ENCODE measurements around the gene ASB6.
A peak's percentile ranks its signal among the peaks of the same experiment; 100 is the strongest.
"Not testable (repeated sequence)": the region's sequence is repeated elsewhere in the genome, so short reads cannot be mapped to it uniquely, and the experiment has no call there.

Gene ASB6

DNA sequence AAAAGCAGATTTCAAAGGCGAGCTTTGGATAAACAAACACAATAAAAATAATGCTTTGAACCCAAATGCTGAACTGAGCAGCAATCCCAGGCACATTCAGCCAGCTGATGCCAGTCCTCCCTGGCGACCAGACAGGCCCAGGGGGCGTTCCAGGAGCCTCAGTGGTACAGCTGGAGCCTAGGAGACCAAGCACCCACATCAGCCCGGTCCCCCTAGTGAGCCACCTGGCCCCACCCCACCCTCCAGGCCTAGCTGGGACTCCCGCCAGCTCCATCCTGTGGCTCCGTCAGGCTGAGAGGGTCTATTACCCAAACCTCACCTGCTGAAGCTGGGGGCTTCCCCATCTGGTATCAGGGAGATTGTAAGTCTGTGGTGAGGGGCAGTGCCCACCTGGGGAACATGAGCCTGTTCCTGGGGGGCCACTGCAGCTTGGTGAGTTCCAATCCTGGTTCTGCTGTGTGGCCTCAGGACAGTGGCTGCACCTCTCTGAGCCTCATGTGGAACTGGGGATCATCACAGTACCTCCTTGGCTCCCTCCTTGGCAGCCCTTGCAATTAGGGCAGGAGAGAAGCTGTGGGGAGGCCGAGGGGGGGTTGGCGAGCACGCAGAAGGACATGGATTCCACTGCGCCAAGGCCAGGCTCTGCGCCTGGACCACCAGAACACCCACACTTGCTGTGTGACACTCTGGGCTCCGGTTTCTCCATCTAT, 37.7 kb downstream of the ASB6 start:
- DNase-seq: no peak

DNA sequence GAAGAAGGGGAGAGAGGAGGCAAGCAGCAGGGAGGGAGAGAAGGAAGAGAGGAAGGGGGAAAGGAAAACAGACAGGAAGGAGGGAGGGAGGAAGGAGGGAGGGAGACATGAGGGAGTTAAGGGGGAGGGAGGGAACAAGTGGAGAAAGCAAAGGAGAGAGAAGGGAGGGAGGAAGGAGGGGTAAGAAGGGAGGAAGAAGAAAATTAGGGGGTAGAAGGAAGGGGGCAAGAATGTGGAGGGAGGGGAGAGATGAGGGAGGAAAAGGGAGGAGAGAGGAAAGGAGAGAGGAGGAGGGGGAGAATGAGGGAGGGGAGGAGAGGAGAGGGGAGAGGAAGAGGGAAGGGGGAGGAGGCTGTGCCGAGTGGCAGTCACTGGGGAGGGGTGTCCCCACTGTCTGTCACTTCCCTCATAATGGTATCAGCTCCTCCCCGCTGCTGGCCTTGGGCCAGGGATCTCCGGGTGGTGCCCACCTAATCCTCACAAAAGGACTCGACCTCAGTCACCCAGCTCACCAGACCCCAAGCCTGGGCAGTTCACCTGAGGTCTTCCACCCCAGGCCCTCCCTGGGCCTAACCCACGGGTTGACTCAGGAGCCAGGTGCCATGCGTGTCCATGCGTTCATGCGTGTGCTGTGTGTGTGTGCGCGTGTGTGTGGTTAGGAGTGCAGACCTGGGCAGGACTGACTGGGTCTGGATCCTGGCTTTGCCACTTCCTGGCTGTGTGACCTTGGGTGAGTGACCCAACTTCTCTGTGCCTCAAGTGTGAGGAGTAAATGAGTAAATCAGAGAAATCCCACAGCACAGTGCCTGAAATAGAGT, 39.1 kb downstream of the ASB6 start:
- DNase-seq: no peak

DNA sequence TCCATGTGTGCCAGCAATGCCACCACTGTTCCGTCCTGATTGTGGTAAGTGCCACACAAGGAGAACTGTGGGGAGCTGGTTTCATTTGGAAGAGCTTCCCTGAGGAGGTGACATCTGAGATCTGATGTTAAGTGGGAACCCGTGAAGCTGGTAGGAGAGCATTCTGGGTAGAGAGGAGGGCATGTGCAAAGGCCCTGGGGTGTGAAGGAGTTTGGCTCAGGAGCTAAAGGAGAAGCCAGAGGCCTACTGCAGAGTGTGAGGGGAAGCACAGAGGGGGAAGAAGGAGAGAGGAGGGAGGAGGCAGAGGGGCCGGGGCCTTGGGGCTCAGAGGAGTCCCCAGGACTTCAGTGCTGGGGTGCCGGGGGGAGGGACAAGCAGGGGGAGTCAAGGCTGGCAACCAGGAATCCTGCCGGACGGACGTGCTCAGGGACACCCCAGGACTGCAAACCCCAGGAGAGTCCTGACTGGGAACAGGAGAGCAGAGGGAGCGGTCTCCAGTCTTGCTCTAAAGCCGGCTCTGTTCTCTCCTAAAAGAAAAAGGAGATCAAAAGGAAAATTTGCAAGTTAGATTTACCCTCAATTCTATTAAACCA, 40.8 kb downstream of the ASB6 start:
- DNase-seq: no peak

DNA sequence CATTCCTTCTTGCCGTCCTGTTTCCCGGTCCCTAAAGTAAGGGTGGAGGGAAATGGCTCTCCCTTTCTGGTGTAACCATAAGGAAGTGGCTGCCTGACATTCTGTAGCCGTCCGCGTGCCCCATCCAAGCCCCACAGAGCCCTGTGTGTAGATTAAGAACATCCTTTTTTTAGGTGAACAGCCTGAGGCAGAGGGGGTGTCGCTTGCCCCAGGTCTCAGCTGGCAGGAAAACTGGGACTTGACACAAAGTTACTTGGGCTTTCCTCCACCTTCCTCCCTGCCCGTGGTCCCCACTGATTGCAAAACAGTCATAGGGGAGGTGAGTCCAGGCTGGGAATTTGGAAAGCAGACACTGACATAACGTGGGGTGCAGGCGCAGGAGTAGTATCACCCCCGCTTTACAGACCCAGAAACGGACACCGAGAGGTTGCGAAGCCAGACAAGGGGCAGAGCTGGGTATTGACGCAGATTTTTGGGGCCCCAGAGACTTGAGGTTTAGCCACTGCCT, 43.8 kb downstream of the ASB6 start:
- DNase-seq: no peak

DNA sequence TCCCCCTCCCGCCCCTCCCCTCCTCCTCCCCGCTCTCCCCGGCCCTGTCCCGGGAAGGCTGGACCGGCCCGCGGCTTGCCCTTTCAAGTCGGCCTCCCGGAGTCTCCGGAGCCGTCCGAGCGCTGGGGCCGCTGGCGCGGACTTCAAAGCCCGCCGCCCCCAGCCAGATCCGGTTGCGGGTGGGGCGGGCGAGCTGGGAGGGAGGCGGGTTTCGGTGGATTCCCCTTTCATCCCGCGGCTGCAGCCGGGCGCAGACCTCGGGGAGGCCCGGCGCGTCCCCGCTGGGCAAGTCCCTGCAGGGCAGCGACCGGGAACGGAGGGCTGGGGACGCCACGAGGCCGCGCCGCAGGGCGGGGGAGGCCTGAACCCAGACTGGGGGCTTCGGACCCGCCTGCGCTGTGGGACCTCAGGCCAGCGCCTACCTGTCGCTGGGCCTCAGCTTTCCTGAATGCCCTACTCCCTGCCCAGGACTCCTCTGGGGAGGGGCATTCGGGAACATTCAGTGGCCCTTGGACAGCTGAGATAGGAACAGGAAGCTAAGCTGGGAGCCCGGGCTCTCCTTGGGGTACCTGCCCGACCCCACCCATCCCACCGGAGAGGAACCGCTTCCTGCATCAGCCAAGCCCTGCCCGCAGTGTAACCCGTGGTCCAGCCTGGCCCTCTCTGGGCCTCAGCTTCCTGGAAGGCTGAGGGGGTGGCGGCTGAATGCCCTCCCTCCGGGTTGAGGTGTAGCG, 44.4 kb downstream of the ASB6 start:
- peak; percentile 66 for DNase-seq

DNA sequence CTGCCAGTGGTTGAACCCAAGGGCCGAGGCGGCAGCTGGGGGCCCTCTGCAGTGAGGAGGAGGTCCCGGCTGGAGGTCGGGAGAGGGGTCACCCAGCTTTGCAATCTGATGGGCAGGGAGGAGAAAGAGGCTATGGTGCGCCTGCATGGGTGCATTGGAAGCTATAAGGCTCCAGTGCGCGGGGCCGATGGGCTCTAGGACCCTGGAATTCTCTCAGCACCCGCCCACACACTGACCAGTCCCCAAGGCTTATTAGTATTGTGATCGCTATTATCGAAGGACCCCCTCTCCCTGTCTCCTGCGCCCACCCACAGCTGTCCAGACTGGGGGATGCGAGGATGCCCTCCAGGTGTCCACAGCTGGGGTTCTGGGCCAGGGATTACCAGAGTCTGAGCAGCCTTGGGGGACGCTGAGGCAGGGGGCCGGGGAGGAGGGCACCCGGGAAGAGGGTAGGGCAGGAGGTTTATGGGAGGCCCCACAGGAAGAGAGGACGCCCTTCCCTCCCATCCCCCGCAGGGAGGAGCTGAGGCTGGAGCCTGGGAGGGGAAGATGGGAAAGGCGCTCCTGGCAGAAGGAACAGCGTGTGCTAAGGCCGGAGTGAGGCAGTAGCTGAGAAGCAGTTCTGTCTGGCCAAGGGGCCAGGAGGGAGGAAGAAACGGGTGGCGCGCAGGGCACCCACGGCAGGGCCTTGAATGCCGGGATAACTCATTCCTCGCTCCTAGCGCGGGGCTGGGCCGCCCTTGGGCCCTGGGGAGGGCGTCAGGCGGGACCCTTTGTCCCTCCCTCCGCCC, 45.2 kb downstream of the ASB6 start:
- DNase-seq: no peak

DNA sequence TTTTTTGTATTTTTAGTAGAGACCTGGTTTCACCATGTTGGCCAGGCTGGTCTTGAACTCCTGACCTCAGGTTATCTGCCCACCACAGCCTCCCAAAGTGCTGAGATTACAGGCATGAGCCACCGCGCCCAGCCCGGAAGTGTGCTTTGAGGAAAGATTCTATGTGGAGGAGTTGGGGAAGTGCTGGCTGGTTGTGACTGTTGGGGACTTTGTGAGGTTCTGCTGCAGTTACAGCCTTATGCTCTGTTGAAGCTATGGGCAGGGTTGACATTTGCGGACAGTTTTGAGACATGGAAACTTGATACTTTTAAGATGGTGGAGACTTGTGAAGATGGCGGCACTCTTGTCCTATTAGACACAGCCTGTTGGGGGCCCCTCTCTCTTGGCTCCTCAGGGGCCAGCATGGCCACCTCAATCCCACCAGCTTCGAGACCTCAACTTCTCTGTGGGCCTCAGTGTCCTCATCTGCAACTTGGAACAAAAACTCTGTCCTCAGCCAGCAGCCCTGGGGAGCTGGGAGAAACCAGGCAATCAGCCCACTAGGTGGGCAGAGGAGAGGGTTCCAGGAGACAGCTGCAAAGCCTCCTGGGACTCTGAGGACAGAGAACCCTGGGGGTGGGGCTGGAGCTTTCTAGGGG, 45.9 kb downstream of the ASB6 start:
- DNase-seq: peak; percentile 76

DNA sequence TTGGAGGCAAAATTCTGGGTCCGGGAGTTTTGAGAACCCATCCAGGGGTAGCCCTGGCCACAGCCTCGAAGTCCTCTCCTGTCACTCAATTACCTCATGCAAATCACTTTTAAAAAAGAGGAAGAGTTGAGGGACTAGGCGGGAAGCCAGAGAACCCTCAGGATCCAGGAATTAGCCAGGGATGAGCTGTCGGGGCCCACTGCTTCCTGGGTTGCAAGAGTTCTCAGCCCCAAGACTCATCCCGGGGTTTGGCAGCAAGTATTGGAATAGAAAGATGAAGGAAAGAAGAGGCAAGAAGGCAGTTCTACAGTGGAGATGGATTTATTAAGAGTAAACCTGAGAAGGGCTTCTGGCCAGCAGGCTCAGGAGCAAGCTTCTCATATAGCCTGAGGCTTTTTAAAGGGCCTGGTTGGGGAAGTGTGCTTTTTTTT, 46.6 kb downstream of the ASB6 start:
- peak; percentile 61 for DNase-seq

DNA sequence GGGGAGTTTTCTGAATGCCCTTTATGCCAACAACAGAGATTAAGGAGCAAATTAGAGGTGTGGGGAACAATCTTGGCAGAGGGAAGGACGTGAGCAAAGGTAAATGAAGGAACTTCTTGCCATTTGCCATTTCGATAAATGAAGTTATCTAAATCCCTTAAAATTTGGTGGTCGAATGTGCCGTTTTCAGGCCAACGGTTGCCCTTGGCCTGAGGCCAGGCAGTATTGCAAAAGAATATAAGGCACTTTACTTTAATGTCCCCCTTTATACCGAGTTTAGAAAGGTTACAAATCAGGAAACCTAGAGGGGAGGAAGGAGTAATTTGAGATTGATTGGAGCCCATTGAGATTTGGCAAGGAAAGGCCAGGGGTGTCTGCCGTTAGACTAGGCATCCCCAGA, 47.3 kb downstream of the ASB6 start:
- DNase-seq: no peak

DNA sequence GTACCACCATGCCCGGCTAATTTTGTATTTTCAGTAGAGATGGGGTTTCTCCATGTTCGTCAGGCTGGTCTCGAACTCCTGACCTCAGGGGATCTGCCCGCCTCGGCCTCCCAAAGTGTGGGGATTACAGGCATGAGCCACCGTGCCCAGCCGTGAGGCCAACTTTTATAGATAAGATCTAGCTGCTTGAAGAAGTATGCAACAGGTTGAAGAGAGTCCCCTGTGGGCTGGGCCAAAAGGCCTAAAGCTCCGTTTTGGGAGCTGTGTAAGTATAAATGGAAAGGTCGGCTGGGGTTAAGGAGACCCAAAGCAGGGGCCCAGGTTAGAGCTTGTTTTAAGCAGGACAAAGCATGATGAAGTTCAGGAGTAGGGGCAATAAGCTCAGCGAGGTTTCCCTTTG, 49.2 kb downstream of the ASB6 start:
- not testable (repeated sequence) for DNase-seq

DNA sequence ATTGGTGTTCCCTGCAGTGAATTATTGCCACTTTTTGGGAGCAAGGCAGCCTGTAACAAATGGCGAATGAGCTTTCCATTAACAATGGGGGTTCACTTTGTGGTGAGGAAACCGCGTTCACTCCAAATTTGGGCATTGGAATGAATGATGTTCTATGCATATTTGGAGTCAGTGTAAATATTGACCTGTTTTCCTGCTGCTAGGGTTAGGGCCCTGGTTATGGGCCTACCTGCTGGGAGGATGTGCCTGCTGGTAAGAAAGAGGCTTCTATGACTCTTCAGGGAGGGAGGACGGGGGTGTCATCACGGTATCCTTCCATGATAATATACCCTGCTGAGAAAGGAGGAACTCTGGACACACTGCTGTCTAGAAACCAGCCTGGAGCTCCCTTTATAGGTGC, 50.0 kb downstream of the ASB6 start:
- no peak for DNase-seq

DNA sequence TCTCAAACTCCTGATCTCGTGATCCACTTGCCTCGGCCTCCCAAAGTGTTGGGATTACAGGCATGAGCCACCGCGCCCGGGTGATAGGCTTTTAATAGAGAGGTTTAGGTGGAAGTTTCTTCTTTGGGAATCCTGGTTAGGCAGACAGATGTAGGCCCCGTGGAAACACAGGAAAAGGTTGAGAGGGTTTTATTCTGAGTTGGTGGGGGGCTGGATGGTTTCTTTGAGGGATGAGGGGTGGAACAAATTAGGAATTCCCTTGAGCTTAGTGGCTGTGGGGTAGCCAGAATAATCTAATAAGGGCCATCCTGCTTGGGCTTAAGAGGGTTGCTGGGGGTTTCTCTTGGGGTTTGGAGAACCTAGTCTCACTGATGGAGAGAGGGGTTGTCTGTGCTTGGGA, 51.5 kb downstream of the ASB6 start:
- DNase-seq: no peak

DNA sequence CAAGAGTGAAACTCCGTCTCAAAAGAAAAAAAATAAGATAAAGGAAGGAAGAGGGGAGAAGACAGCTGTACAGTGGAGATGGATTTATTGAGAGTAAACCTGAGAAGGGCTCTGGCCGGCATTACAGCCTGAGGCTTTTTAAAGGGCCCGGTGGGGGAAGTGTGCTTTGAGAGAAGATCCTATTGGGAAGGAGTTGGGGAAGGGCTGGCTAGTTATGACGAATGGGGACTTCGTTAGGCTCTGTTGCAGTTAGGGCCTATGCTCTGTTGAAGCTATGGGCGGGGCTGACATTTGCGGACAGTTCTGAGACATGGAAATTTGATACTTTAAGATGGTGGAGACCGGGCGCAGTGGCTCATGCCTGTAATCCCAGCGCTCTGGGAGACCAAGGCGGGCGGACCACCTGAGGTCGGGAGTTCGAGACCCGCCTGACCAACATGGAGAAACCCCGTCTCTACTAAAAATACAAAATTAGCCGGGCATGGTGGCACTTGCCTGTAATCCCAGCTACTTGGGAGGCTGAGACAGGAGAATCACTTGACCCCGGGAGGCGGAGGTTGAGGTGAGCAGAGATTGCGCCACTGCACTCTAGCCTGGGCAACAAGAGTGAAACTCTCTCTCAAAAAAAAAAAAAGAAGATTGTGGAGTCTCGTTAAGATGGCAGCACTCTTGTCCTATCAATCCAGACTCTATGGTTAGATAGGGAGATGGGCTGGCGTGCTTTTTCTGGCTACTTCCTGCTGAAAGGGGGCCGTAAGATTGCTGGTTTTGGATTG, 54.3 kb downstream of the ASB6 start:
- no peak for DNase-seq

DNA sequence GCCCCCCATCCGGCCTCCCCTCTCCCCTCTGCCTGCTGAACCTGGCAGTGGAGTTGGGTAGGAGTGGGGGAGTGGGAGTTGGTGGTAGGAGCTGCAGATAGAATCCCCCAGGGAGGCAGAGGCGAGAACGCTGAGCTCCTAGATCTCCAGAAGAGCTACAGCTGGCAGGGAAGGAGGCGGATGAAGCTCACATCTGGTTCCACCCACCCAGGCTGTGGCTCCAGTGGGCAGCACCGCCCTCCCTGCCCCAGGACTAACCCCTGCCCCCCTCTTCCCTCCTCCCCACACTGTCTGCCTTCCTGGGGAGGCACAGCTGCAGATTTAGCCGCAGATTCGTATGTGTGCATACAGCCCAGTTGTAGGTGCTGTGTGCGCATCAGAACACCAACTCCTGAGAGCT, 55.3 kb downstream of the ASB6 start:
- DNase-seq: no peak

DNA sequence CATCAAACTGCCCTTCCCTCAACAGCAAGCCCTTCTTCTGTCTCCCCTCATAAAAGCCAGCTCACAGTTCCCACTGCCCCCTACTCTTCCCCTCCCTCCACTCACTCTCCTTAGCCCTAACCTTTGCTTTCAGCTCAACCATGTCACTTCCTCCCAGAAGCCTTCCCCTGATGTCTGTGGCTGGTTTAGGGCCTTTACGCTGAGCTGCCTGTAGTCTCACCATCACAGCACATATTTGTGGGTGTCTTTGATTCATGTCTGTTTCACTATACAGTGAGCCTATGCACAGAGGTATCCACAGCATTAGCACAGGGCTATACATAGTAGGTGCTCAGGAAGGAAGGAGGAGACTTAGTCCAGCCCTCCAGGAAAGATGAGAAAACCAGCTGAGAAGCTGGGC, 55.7 kb downstream of the ASB6 start:
- DNase-seq: no peak

DNA sequence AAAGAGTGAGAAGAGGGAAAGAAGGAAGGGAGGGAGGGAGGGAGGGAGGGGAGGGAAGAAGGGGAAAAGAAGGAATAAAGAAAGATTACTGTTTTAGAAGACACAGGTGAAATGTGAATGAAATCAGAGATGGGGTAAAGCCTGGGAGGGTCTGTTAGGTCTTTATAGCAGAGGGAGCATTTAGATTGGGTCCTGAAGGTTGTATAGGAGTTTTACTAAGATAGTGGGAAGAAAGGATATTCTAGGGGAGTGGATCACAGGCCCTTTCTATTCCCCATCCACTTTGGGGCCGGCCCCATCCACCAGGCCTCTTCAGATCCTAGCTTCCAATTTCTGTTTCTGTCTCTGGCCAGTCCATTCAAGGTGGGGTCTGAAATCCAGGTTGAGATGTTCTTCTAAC, 56.6 kb downstream of the ASB6 start:
- no peak for DNase-seq
